Suprapubic skin (tissue), 4 donors: ENCODE measurements around the gene ARMCX2.

ENCODE experiments used
- CTCF ChIP-seq, 2 donors: fragments of 200-600 bp in 1 of 2; fragments of 450-650 bp in 1 of 2; sonication (generic) in 1 of 2; IDR thresholded peaks; one replicate each; pipeline ENCODE4 v1.5.1; 2016 to 2019; ENCODE audit warnings: antibody characterized with exemption in 2 of 2, mild to moderate bottlenecking in 1 of 2, moderate library complexity in 1 of 2
- EP300 ChIP-seq: sonication (generic); formaldehyde crosslinking; IDR thresholded peaks from one replicate; pipeline ENCODE4 v1.6.1; 2017; ENCODE audit warnings: antibody characterized with exemption
- POLR2A ChIP-seq, 2 donors: fragments of 450-650 bp; IDR thresholded peaks; one replicate each; pipeline ENCODE4 v1.6.1; 2017; ENCODE audit warnings: antibody characterized with exemption in 2 of 2, mild to moderate bottlenecking in 2 of 2, moderate library complexity in 2 of 2
- POLR2AphosphoS5 ChIP-seq, 3 donors: sonication (generic); formaldehyde crosslinking; IDR thresholded peaks; one replicate each; pipeline ENCODE4 v1.6.1; 2017; ENCODE audit warnings: antibody characterized with exemption in 3 of 3

GRCh38 chrX:101682723-101683122 is 23.1 kb upstream of the ARMCX2 start:
- TF ChIP-seq POLR2A (IDR thresholded peaks at IDR 0.05) (no peak), POLR2AphosphoS5 (IDR thresholded peaks at IDR 0.05) (no peak), CTCF (IDR thresholded peaks at IDR 0.05) (no peak), EP300 (no peak)
